Keratinocyte (primary cell): ENCODE measurements around the gene CDKN2AIP. TPM values are rescaled to one million over a fixed set of nuclear protein-coding genes. Genes with fewer than 3 reads are reported as not detected.
"Not testable (repeated sequence)": the region's sequence is repeated elsewhere in the genome, so short reads cannot be mapped to it uniquely, and the experiment has no call there.

ENCODE experiments used
- DNase-seq: peaks from one replicate; pipeline ENCODE4 v3.0.0-alpha.2; 2011; ENCODE audit warnings: low read depth, missing footprints, low spot score
- FAIRE-seq: peaks from 2 replicates; lab custom pipeline; 2011; peaks lifted over from hg19 to GRCh38; lab: Jason Lieb, UNC
- H2AFZ ChIP-seq: 2 replicates; pipeline ENCODE4 v1.6.0; 2012; ENCODE audit warnings: low read length, control low read depth, inconsistent platforms; ENCODE audit not compliant: control insufficient read depth
- H3K27ac ChIP-seq: 2 replicates; pipeline ENCODE4 v1.5.1; 2011; ENCODE audit warnings: low read length; ENCODE audit not compliant: control insufficient read depth, insufficient read depth
- H3K27me3 ChIP-seq: 3 replicates; pipeline ENCODE4 v1.6.0; 2011; ENCODE audit warnings: low read length; ENCODE audit not compliant: control insufficient read depth, insufficient read depth; ENCODE audit errors: extremely low read depth
- H3K36me3 ChIP-seq, 2 experiments: 2 replicates in 1 of 2; 3 replicates in 1 of 2; pipeline ENCODE4 v1.5.1; 2011; ENCODE audit warnings: low read length in 2 of 2, mild to moderate bottlenecking in 1 of 2; ENCODE audit not compliant: control insufficient read depth in 2 of 2, insufficient read depth in 2 of 2; ENCODE audit errors: extremely low read depth in 1 of 2
- H3K4me1 ChIP-seq: 3 replicates; pipeline ENCODE4 v1.5.1; 2011; ENCODE audit warnings: low read length; ENCODE audit not compliant: control insufficient read depth, insufficient read depth; ENCODE audit errors: extremely low read depth
- H3K4me2 ChIP-seq: 3 replicates; pipeline ENCODE4 v1.6.0; 2011; ENCODE audit warnings: low read depth, low read length; ENCODE audit not compliant: control insufficient read depth, insufficient read depth; ENCODE audit errors: extremely low read depth
- H3K4me3 ChIP-seq, 3 experiments: fragments of 200-600 bp in 1 of 3; sonication (generic) in 1 of 3; 2 replicates in 2 of 3; 3 replicates in 1 of 3; pipeline ENCODE4 v1.5.1; 2011 to 2016; ENCODE audit warnings: low read length in 3 of 3, mild to moderate bottlenecking in 3 of 3, control low read depth in 2 of 3, inconsistent platforms in 1 of 3, low read depth in 1 of 3, mixed read lengths in 1 of 3, mixed run types in 1 of 3, moderate library complexity in 1 of 3; ENCODE audit not compliant: control insufficient read depth in 2 of 3, insufficient read depth in 2 of 3; ENCODE audit errors: extremely low read depth in 1 of 3
- H3K79me2 ChIP-seq: 2 replicates; pipeline ENCODE4 v1.6.0; 2012; ENCODE audit warnings: low read length; ENCODE audit not compliant: control insufficient read depth, insufficient read depth
- H3K9ac ChIP-seq: 3 replicates; pipeline ENCODE4 v1.6.0; 2011; ENCODE audit warnings: low read length; ENCODE audit not compliant: control insufficient read depth, insufficient read depth; ENCODE audit errors: extremely low read depth
- H3K9me1 ChIP-seq: 3 replicates; pipeline ENCODE4 v1.6.0; 2011; ENCODE audit warnings: low read length; ENCODE audit not compliant: control insufficient read depth, insufficient read depth; ENCODE audit errors: extremely low read depth
- H3K9me3 ChIP-seq: 2 replicates; pipeline ENCODE4 v1.5.1; 2012; ENCODE audit warnings: low read depth, low read length; ENCODE audit not compliant: control insufficient read depth
- H4K20me1 ChIP-seq: 3 replicates; pipeline ENCODE4 v1.6.0; 2011; ENCODE audit warnings: low read length; ENCODE audit not compliant: control insufficient read depth, insufficient read depth; ENCODE audit errors: extremely low read depth
- EZH2 ChIP-seq: IDR thresholded peaks from one replicate; pipeline ENCODE4 v1.6.1; 2012; ENCODE audit warnings: inconsistent platforms, mild to moderate bottlenecking, low read length, moderate library complexity
- dilution Hi-C: fragments of 300-500 bp; cut with MboI; formaldehyde crosslinking; loops from one replicate; pipeline ENCODE4 v1.7.0; 2020; ENCODE audit warnings: low sequenced_read_pairs; ENCODE audit not compliant: extremely low pct_ligation_motif_present
- polyA plus RNA-seq, 5 experiments: library from polyadenylated mRNA; depleted of rRNA in 3 of 5; stranded (reverse) in 3 of 5; stranded (forward) in 1 of 5; unstranded in 1 of 5; fragments of >200 nt; gene quantifications; 1 replicate in 1 of 5; 2 replicates in 3 of 5; 3 replicates in 1 of 5; pipeline versions ENCODE4 v1.2.1 to v1.2.3, GENCODE V29; 2011 to 2012; ENCODE audit warnings: missing spikeins in 2 of 5, low read depth in 1 of 5, low replicate concordance in 1 of 5
- TF ChIP-seq, protein P1 (sequence below), 3 experiments: IDR thresholded peaks in 1 of 3; conservative IDR thresholded peaks in 1 of 3; optimal IDR thresholded peaks in 1 of 3; 2 replicates in 2 of 3; 3 replicates in 1 of 3; pipeline versions ENCODE3 to v1.5.1; 2011; ENCODE audit warnings: low read length in 3 of 3, mild to moderate bottlenecking in 3 of 3, moderate library complexity in 2 of 3, control low read depth in 1 of 3, inconsistent platforms in 1 of 3; ENCODE audit not compliant: insufficient read depth in 2 of 3; ENCODE audit errors: extremely low read depth in 1 of 3

CDKN2AIP gene
- polyA plus RNA-seq, 1 donor (not counting 4 experiments of a cell fraction or from before 2014, with no cell fraction given): 13.6 TPM

- dilution Hi-C loops: no loop called here
- Histone ChIP-seq H3K79me2 (no peaks in the 10 kb centered on the region), H3K27ac (no peak overlapping the region), H2AFZ (no peak overlapping the region), H3K4me2 (no peak overlapping the region), H3K9me3 (no peaks in the 10 kb centered on the region), H3K36me3 (no peaks in the 10 kb centered on the region), H3K9me1 (no peaks in the 10 kb centered on the region), H3K4me1 (no peaks in the 10 kb centered on the region), H3K9ac (no peak overlapping the region), H4K20me1 (no peaks in the 10 kb centered on the region), H3K27me3 (no peaks in the 10 kb centered on the region), H3K4me3 (no peak overlapping the region)
- no peak for DNase-seq
- FAIRE-seq: no peak
- TF ChIP-seq EZH2: no peak
- TF ChIP-seq, protein P1, sequence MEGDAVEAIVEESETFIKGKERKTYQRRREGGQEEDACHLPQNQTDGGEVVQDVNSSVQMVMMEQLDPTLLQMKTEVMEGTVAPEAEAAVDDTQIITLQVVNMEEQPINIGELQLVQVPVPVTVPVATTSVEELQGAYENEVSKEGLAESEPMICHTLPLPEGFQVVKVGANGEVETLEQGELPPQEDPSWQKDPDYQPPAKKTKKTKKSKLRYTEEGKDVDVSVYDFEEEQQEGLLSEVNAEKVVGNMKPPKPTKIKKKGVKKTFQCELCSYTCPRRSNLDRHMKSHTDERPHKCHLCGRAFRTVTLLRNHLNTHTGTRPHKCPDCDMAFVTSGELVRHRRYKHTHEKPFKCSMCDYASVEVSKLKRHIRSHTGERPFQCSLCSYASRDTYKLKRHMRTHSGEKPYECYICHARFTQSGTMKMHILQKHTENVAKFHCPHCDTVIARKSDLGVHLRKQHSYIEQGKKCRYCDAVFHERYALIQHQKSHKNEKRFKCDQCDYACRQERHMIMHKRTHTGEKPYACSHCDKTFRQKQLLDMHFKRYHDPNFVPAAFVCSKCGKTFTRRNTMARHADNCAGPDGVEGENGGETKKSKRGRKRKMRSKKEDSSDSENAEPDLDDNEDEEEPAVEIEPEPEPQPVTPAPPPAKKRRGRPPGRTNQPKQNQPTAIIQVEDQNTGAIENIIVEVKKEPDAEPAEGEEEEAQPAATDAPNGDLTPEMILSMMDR (optimal IDR thresholded peaks at IDR 0.05 in 1 of 3, IDR thresholded peaks at IDR 0.05 in 1 of 3, conservative IDR thresholded peaks at IDR 0.05 in 1 of 3; ENCODE audit: extremely low read depth in 1 of 3, insufficient read depth in 2 of 3, low read length in 3 of 3): no peak
Observed at GRCh38 chr4:183478926-183479325, 34.5 kb downstream of the CDKN2AIP start.

DNA sequence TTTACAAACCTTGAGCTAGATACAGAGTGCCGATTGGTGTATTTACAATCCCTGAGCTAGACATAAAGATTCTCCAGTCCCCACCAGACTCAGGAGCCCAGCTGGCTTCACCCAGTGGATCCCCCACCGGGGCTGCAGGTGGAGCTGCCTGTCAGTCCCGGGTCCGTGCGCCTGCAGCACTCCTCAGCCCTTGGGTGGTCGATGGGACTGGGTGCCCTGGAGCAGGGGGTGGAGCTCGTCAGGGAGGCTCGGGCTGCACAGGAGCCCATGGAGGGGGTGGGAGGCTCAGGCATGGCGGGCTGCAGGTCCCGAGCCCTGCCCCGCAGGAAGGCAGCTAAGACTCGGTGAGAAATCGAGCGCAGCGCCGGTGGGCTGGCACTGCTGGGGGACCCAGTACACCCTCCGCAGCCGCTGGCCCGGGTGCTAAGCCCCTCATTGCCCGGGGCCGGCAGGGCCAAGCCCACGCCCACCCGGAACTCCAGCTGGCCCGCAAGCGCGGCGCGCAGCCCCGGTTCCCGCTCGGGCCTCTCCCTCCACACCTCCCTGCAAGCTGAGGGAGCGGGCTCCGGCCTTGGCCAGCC, 38.2 kb downstream of the CDKN2AIP start:
- H3K9ac ChIP-seq, H3K4me2 ChIP-seq, DNase-seq, FAIRE-seq, H3K27me3 ChIP-seq, H3K4me1 ChIP-seq, dilution Hi-C loops, H3K36me3 ChIP-seq, H4K20me1 ChIP-seq, H3K27ac ChIP-seq, H3K79me2 ChIP-seq, H2AFZ ChIP-seq, H3K4me3 ChIP-seq, H3K9me3 ChIP-seq, H3K9me1 ChIP-seq: not testable (repeated sequence)

DNA sequence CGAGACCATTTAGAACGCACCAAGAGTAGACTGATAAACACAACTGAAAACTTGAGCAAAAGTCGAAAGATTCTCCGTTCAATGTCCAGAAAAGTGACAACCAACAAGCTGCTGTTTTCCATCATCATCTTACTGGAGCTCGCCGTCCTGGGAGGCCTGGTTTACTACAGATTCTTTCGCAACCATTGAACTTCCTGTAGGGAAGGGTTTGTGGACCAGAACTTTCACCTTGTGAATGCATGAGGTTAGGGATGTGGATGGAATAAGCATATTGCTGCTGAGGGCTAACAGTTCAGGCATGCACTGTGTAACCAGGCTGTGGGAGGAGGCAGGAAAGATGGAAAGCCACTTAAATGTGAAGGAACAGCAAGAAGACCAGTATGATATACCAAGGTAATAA, 39.6 kb downstream of the CDKN2AIP start:
- Histone ChIP-seq H3K36me3 (no peaks in the 10 kb centered on the region), H3K27ac (no peak overlapping the region), H3K9me3 (no peaks in the 10 kb centered on the region), H3K9me1 (no peaks in the 10 kb centered on the region), H3K27me3 (no peaks in the 10 kb centered on the region), H3K4me3 (no peak overlapping the region), H3K79me2 (no peaks in the 10 kb centered on the region), H2AFZ (no peak overlapping the region), H3K9ac (no peak overlapping the region), H4K20me1 (no peaks in the 10 kb centered on the region), H3K4me1 (no peaks in the 10 kb centered on the region), H3K4me2 (no peak overlapping the region)
- dilution Hi-C loops: no loop called here
- FAIRE-seq: no peak
- TF ChIP-seq, protein P1 (optimal IDR thresholded peaks at IDR 0.05 in 1 of 3, IDR thresholded peaks at IDR 0.05 in 1 of 3, conservative IDR thresholded peaks at IDR 0.05 in 1 of 3; ENCODE audit: extremely low read depth in 1 of 3, insufficient read depth in 2 of 3, low read length in 3 of 3): no peak
- TF ChIP-seq EZH2: no peak
- DNase-seq: no peak
